ENCODE measurements around the gene ATP1A4.
A peak's percentile ranks its signal among the peaks of the same experiment; 100 is the strongest.

- TF ChIP-seq CTCF (IDR thresholded peaks at IDR 0.05; ENCODE audit: low read depth, low read length, missing input control) (peak; percentile 35), YY1 (IDR thresholded peaks at IDR 0.05) (no peak)
These were observed 67.9 kb downstream of the ATP1A4 start for GRCh38 chr1:160219062-160219929.
